Left renal cortex interstitium (tissue), 4 donors: Measurements from ENCODE around the gene ATP8B1. TPM values are rescaled to one million over a fixed set of nuclear protein-coding genes. Genes with fewer than 3 reads are reported as not detected.
"Not testable (repeated sequence)": the region's sequence is repeated elsewhere in the genome, so short reads cannot be mapped to it uniquely, and the experiment has no call there.

Source experiments
- DNase-seq, 4 donors: peaks; one replicate each; pipeline ENCODE4 v3.0.0-alpha.2; 2013; ENCODE audit warnings: low read depth in 4 of 4, low spot score in 2 of 4, missing footprints in 1 of 4
- polyA plus RNA-seq, 4 donors: library from polyadenylated mRNA; unstranded; fragments of 120-200 nt; gene quantifications; one replicate each; pipeline ENCODE4 v1.2.1, GENCODE V29; 2013; ENCODE audit not compliant: insufficient read length in 4 of 4

The ATP8B1 gene
- polyA plus RNA-seq, 4 donors: 24.1 to 29.4 (median 26.5) TPM

GRCh38 chr18:57677262-57678211 is 125.6 kb downstream of the ATP8B1 start:
- DNase-seq: no peak

GRCh38 chr18:57674891-57675290 is 128.2 kb downstream of the ATP8B1 start:
- no peak for DNase-seq

DNA sequence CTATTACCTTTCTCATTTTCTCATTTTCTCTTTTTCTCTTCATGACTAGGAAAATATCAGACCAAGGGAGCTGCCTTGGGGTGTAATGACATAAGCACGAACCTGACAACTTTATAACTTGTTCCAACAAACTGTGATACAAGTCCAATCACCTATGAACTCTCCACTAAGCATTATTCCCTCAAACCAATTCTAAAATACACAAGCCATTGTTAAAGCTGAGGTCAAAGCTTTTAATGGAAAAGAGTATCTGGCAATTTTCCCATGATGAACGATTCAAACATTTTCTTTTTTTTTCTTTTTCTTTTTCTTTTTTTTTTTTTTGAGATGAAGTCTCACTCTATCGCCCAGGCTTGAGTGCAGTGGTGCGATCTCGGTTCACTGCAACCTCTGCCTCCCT is 133.1 kb downstream of the ATP8B1 start:
- DNase-seq: no peak

DNA sequence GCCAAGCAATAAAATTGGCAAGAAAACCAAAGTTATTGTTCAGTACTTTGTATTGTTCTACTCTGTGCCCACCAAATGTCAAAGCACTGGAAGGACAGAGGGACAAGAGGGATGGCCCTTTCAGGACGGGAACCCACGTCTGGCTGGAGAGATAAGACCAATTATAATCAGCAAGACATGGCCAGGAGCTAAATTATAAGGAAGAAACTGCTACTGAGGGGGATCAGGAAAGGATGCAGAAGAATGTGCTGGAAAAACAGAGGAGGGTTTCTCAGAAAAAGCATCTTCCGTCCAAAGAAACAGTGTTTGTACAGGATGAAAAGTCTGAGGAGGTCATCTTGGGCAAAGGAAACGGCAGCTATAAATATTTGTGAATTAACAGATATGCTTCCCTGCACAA is 135.1 kb downstream of the ATP8B1 start:
- no peak for DNase-seq

GRCh38 chr18:57666818-57667497 is 136.2 kb downstream of the ATP8B1 start:
- DNase-seq: no peak

DNA sequence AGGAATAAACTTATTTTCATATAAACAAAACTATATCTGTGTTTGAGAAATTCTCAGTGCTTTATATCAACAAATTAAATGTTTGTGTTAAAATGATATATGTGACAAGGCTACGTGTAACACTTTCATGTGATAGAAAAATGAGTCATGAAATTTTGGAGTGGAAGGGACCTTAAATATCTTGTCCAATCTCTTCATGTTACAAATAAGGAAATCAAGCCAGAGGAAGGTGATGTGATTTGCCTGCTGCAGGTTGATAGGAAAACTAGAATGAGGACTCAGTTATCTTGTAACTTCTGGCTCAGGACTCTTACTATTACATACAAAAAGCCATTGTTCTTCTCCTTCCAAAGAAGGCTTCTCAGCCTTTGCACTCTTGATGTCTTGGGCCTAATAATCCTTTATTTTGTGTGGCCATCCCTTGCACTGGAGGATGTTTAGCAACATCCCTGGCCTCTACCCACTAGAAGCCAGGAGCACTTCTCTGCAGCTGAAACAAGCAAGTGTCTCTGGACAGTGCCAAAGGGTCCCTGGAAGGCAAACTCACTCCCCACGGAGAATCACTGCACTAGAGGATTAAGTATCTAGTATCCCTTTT is 138.4 kb downstream of the ATP8B1 start:
- DNase-seq: no peak

GRCh38 chr18:57660961-57661360 is 142.2 kb downstream of the ATP8B1 start:
- no peak for DNase-seq

GRCh38 chr18:57659460-57660102 is 143.5 kb downstream of the ATP8B1 start:
- DNase-seq: no peak

- no peak for DNase-seq
Observed at GRCh38 chr18:57657542-57657941, 145.6 kb downstream of the ATP8B1 start.

GRCh38 chr18:57655740-57656139 is 147.4 kb downstream of the ATP8B1 start:
- DNase-seq: no peak

DNA sequence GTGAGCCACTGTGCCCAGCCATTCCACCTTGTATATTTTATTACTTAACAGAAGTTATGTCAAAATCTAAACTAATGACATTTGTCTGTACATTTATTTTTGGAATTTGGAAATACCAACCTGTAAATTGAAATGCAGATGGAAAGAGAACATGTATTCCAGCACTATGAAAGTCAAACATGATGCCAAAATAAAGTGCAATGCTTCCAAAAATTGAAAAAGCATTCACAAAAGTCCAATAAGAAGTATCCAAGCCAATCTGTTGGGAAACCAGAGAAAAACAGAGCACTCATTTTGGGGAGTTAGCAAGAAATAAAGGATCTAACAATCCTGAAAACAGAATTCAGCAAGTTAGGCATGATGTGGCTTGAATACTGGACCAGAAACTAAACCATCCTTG is 151.2 kb downstream of the ATP8B1 start:
- DNase-seq: no peak

- no peak for DNase-seq
Observed at GRCh38 chr18:57649556-57650500, 153.3 kb downstream of the ATP8B1 start.

- no peak for DNase-seq
Observed at GRCh38 chr18:57648414-57648813, 154.7 kb downstream of the ATP8B1 start.

DNA sequence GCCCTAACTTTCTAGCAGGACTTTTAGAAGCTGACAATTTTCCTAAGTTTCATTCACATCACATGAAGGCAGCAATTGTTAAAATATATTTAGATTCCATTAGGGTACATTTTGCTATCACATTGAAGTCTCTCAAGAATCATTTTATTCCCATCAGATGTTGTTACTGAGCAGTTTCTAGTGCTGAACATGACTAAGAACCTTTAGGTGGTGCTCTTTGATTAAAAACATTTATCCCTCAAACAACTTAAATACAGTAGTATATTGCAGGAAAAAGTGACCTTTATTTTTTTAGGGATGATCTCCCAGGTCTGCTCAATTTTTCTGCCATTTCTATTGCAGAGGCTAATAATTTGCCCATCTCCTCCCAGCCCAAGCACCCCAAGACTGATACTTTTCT is 158.6 kb downstream of the ATP8B1 start:
- DNase-seq: no peak

- not testable (repeated sequence) for DNase-seq
Observed at GRCh38 chr18:57643726-57644125, 159.4 kb downstream of the ATP8B1 start.

DNA sequence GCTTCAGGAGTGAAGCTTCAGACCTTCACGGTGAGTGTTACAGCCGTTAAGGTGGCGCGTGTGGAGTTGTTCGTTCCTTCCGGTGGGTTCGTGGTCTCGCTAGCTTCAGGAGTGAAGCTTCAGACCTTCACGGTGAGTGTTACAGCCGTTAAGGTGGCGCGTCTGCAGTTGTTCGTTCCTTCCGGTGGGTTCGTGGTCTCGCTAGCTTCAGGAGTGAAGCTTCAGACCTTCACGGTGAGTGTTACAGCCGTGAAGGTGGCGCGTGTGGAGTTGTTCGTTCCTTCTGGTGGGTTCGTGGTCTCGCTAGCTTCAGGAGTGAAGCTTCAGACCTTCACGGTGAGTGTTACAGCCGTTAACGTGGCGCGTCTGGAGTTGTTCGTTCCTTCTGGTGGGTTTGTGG is 160.7 kb downstream of the ATP8B1 start:
- DNase-seq: not testable (repeated sequence)

DNA sequence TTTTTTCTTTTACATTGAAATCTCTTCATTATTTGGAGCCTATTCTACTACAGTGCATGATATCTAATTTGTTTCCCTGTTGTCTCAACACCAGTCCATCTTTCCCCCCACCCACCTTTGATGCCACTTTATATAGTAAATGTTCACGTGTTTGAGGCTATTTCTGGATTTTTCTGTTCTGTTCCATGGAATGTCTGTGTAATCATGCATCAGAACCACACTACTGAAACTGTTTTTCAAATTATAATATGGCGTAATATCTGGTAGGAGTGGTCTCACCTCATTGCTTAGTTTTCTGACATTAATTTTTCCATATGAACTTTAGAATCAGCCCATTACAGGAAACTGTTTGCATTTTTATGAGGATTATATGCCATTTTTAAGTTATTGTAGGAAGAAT is 162.4 kb downstream of the ATP8B1 start:
- no peak for DNase-seq

- DNase-seq: no peak
Observed at GRCh38 chr18:57640236-57640635, 162.9 kb downstream of the ATP8B1 start.

DNA sequence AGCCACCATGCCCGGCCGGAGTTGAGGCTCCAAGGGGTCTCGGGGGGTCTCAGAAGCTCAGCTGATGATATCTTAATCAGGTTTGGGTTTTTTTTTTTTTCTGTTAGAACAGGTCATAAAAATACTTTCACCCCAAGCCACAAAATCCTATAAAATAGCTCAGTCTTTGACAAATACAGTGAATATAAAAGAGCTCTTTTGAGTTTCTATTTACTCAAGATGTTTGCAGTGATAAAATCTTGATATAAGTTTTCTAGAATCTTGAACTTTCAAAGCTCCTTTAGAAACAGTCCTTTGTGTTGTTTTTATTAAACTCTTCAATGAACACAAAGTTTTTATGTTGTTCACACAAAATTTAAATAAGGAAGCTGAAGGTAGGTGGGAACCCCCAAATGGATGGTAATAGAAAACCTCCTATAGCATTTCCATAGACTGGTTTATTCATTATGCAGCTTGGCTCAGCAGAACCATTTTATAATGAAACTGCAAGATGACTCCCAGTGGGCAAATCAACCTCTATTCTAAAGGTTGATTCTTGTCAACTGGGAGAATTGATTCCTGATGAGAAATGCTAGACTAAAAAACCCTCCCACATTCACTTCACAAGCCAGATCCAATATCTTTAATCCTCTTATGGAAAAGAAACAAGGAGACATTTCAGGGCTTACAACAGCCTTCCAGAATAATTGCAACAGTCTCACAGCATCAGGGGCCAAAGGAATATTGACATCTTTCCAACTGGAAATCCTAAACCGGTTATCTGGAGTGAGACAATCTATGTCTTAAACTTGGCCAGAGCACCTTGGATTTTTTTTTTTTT is 167.9 kb downstream of the ATP8B1 start:
- DNase-seq: no peak
